GM12873 (cell line): ENCODE measurements around the gene TMPRSS2.

Source experiments
- CTCF ChIP-seq: IDR thresholded peaks from 2 replicates; pipeline ENCODE4 v1.5.1; 2012; ENCODE audit warnings: low read depth, mild to moderate bottlenecking, moderate library complexity, low read length, control low read depth; ENCODE audit not compliant: insufficient read depth; ENCODE audit errors: missing control alignments

TMPRSS2 gene

GRCh38 chr21:41507521-41508414 is at the start of gene TMPRSS2:
Gene TMPRSS2 (minus strand): TSS chr21:41508158. CDS start chr21:41498133, 10,025 bp downstream.
- TF ChIP-seq CTCF, result no peak

DNA sequence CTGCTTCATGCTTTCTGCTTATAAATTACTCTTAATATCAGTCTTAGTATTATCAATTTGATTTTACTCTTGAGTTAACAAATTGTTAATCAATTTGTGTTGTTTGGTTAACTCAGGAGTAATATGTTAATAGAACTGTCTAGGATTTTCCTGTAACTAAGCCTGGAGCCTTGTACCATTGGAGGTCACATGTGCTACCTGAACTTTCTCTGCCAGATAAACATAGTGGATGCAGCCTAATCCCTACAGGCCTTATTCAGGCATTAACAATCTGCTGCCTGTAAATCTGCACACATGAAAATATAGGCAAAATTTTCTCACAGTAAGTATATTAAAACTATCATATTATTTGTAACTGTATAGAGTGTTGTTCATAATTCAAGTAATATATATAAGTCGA is 47.1 kb upstream of the TMPRSS2 start:
- TF ChIP-seq CTCF, result no peak

- TF ChIP-seq CTCF, result no peak
These were observed 44.3 kb upstream of the TMPRSS2 start for GRCh38 chr21:41552254-41552653.

GRCh38 chr21:41548781-41549180 is 40.8 kb upstream of the TMPRSS2 start:
- no peak for TF ChIP-seq CTCF

- no peak for TF ChIP-seq CTCF
These were observed 39.2 kb upstream of the TMPRSS2 start for GRCh38 chr21:41547111-41547510.

DNA sequence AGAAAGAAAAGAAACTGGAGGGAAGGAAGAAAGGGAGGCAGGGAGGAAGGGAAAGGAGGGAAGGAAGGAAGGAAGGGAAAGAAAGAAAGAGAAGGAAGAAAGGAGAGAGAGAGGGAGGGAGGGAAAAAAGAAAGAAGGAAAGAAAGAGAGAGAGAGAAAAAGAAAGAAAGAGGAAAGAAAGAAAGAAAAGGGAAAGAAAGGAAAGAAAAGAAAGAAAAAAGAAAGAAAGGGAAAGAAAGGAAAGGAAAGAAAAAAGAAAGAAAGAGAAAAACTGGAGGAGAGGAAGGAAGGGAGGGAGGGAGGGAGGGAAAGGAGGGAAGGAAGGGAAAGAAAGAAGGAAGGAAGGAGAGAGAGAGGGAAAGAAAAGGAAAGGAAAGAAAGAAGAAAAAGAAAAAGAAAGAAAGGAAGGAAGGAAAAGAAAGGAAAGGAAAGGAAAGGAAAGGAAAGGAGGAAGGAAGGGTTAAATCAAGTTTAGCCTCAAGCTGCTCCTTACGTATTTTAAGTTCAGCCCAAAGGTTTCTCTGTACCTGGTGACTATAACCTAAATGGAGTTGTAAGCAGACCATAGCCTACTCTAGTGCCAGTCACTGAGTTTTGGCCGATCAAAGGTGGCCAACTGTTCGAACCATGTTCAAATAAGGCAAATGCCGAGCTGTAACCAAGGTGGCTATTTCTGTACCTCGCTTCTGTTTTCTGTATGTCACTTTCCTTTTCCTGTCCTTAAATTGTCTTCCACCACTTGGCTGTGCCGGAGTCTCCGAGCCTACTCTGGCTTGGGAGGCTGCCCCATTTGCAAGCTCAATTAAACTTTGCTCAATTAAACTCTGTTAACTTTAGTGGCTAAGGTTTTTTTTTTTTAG is 37.8 kb upstream of the TMPRSS2 start:
- TF ChIP-seq CTCF, result no peak

- no peak for TF ChIP-seq CTCF
These were observed 34.8 kb upstream of the TMPRSS2 start for GRCh38 chr21:41542727-41543126.
